Loucy (cell line): Measurements from ENCODE around the gene VPS18.

ENCODE experiments used
- H2AFZ ChIP-seq: fragments of 200-600 bp; sonication (generic); 2 replicates; pipeline ENCODE4 v1.6.0; 2016; ENCODE audit warnings: antibody characterized with exemption, mild to moderate bottlenecking, low read length, moderate library complexity
- H3F3A ChIP-seq: fragments of 200-600 bp; 2 replicates; pipeline ENCODE4 v1.6.0; 2016; ENCODE audit warnings: antibody characterized with exemption, low read depth, mild to moderate bottlenecking
- H3K27me3 ChIP-seq: fragments of 200-600 bp; sonication (generic); 2 replicates; pipeline ENCODE4 v1.6.1; 2014; ENCODE audit warnings: low read length, mild to moderate bottlenecking; ENCODE audit not compliant: insufficient read depth, poor library complexity, severe bottlenecking
- H3K36me3 ChIP-seq: fragments of 200-600 bp; sonication (generic); 2 replicates; pipeline ENCODE4 v1.6.1; 2016; ENCODE audit warnings: low read length; ENCODE audit not compliant: insufficient read depth
- H3K4me1 ChIP-seq: fragments of 200-600 bp; sonication (generic); 2 replicates; pipeline ENCODE4 v1.5.1; 2014; ENCODE audit warnings: low read length, mild to moderate bottlenecking; ENCODE audit not compliant: insufficient read depth, poor library complexity, severe bottlenecking
- H3K4me2 ChIP-seq: fragments of 200-600 bp; sonication (generic); 2 replicates; pipeline ENCODE4 v1.6.0; 2014; ENCODE audit warnings: antibody characterized with exemption, low read length, low read depth, mild to moderate bottlenecking; ENCODE audit not compliant: poor library complexity, severe bottlenecking
- H3K4me3 ChIP-seq: fragments of 200-600 bp; sonication (generic); 2 replicates; pipeline ENCODE4 v1.5.1; 2014; ENCODE audit warnings: low read length, mild to moderate bottlenecking, mixed read lengths; ENCODE audit not compliant: poor library complexity, severe bottlenecking
- H3K79me2 ChIP-seq: fragments of 200-600 bp; sonication (generic); 2 replicates; pipeline ENCODE4 v1.6.1; 2014; ENCODE audit warnings: low read length; ENCODE audit not compliant: insufficient read depth
- H3K9ac ChIP-seq: fragments of 200-600 bp; sonication (generic); 2 replicates; pipeline ENCODE4 v1.6.0; 2014; ENCODE audit warnings: mild to moderate bottlenecking, low read depth, low read length, moderate library complexity; ENCODE audit not compliant: poor library complexity, severe bottlenecking
- H3K9me2 ChIP-seq: fragments of 200-600 bp; sonication (generic); replicated peaks from 2 replicates; pipeline ENCODE4 v1.6.1; 2016; ENCODE audit warnings: low read depth, low read length, mixed read lengths
- H3K9me3 ChIP-seq: fragments of 200-600 bp; sonication (generic); 2 replicates; pipeline ENCODE4 v1.6.1; 2014; ENCODE audit warnings: mild to moderate bottlenecking, antibody characterized with exemption, low read length, low read depth; ENCODE audit not compliant: insufficient read depth
- H4K20me1 ChIP-seq: fragments of 200-600 bp; sonication (generic); 2 replicates; pipeline ENCODE4 v1.6.0; 2014; ENCODE audit warnings: antibody characterized with exemption, low read length, mild to moderate bottlenecking; ENCODE audit not compliant: insufficient read depth, poor library complexity, severe bottlenecking
- EZH2phosphoT487 ChIP-seq: fragments of 200-600 bp; IDR thresholded peaks from 2 replicates; pipeline ENCODE4 v1.6.1; 2018; ENCODE audit warnings: antibody characterized with exemption, mild to moderate bottlenecking, moderate library complexity, borderline replicate concordance
- TF ChIP-seq, protein P1 (sequence below): fragments of 200-600 bp; sonication (generic); conservative IDR thresholded peaks from 2 replicates; pipeline ENCODE4 v1.5.1; 2014; ENCODE audit warnings: mild to moderate bottlenecking, antibody characterized with exemption, low read length

The VPS18 gene, protein sequence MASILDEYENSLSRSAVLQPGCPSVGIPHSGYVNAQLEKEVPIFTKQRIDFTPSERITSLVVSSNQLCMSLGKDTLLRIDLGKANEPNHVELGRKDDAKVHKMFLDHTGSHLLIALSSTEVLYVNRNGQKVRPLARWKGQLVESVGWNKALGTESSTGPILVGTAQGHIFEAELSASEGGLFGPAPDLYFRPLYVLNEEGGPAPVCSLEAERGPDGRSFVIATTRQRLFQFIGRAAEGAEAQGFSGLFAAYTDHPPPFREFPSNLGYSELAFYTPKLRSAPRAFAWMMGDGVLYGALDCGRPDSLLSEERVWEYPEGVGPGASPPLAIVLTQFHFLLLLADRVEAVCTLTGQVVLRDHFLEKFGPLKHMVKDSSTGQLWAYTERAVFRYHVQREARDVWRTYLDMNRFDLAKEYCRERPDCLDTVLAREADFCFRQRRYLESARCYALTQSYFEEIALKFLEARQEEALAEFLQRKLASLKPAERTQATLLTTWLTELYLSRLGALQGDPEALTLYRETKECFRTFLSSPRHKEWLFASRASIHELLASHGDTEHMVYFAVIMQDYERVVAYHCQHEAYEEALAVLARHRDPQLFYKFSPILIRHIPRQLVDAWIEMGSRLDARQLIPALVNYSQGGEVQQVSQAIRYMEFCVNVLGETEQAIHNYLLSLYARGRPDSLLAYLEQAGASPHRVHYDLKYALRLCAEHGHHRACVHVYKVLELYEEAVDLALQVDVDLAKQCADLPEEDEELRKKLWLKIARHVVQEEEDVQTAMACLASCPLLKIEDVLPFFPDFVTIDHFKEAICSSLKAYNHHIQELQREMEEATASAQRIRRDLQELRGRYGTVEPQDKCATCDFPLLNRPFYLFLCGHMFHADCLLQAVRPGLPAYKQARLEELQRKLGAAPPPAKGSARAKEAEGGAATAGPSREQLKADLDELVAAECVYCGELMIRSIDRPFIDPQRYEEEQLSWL

DNA sequence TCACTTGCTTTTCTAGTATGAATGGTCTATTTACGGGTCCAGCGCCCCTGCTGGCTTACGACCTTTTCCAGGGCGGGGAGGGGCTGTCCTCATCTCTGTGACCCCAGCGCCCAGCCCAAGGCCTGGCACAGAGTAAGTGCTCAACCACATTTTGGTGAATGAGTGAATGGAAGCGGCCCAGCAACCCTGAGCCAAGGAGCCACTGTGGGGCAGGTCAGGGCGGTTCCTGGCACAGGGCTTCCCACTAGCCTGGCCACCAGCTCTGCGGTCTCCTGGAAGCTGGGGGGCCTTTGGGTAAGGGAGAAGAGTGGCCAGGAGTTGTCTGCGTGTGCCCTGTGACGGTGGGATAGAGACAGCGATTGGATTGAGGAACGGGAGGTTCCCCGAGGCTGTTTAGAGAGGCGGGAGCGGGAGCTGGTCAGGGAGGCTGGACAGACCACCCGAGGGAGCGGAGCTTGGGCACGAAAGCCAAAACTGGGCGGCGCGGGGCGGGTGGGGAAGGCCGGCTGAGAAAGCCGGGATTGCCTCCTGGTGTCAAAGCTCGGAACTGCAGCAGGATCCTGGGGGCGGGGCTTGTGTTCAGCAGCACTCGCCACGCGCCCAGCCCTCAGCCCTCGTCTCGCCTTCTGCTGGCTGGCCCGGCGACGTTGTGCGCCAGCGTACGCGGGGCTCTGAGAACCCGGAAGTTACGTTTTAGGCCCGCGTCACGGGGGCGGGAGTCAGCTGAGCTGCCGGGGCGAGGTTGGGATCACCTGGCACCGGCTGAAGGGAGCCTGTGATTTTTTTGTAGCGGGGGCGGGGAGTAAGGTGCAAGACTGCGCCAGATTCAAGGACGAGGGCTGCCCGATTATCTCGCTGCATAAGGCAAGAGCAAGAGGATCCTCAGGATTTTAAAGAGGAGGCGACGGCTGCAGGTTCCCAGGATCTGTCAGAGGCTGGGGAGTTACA lies at the start of gene VPS18:
VPS18 (plus strand) TSS at position 718 of the 948 bp plus-strand sequence. CDS start 319 bp downstream, outside the sequence.
- H2AFZ ChIP-seq, result peak within 1 kb of the TSS; percentile 93
- no peaks in the 10 kb centered on the region for H3F3A ChIP-seq
- H3K4me2 ChIP-seq, result peak within 1 kb of the TSS; percentile 95
- H3K27me3 ChIP-seq, result no peaks in the 10 kb centered on the region
- peaks cover 3% of the 10 kb centered on the region; the same call in 1 of the 2 replicates for H3K36me3 ChIP-seq
- H3K9me3 ChIP-seq, result no peaks in the 10 kb centered on the region
- H3K9me2 ChIP-seq, result no peaks in the 10 kb centered on the region
- H3K79me2 ChIP-seq, result peaks cover 42% of the 10 kb centered on the region
- peak within 1 kb of the TSS; percentile 95 for H3K4me3 ChIP-seq
- H3K9ac ChIP-seq, result peak within 1 kb of the TSS; percentile 88
- TF ChIP-seq, protein P1, sequence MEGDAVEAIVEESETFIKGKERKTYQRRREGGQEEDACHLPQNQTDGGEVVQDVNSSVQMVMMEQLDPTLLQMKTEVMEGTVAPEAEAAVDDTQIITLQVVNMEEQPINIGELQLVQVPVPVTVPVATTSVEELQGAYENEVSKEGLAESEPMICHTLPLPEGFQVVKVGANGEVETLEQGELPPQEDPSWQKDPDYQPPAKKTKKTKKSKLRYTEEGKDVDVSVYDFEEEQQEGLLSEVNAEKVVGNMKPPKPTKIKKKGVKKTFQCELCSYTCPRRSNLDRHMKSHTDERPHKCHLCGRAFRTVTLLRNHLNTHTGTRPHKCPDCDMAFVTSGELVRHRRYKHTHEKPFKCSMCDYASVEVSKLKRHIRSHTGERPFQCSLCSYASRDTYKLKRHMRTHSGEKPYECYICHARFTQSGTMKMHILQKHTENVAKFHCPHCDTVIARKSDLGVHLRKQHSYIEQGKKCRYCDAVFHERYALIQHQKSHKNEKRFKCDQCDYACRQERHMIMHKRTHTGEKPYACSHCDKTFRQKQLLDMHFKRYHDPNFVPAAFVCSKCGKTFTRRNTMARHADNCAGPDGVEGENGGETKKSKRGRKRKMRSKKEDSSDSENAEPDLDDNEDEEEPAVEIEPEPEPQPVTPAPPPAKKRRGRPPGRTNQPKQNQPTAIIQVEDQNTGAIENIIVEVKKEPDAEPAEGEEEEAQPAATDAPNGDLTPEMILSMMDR, result peak; percentile 70
- no peak for TF ChIP-seq EZH2phosphoT487
- H4K20me1 ChIP-seq, result peaks cover 9% of the 10 kb centered on the region
- peaks cover 11% of the 10 kb centered on the region for H3K4me1 ChIP-seq

GRCh38 chr15:40844696-40845030 lies 49.6 kb upstream of the VPS18 start:
- Histone ChIP-seq H3K4me2 (no peak overlapping the region), H3K4me3 (no peak overlapping the region), H3K27me3 (no peaks in the 10 kb centered on the region), H3K9me3 (no peaks in the 10 kb centered on the region), H3K9ac (no peak overlapping the region), H2AFZ (no peak overlapping the region), H4K20me1 (no peaks in the 10 kb centered on the region), H3K79me2 (no peaks in the 10 kb centered on the region), H3K36me3 (no peaks in the 10 kb centered on the region), H3K4me1 (peaks cover 18% of the 10 kb centered on the region), H3F3A (no peaks in the 10 kb centered on the region), H3K9me2 (no peaks in the 10 kb centered on the region)
- TF ChIP-seq, protein P1, result no peak
- TF ChIP-seq EZH2phosphoT487, result no peak

- Histone ChIP-seq H3F3A (no peaks in the 10 kb centered on the region), H3K4me2 (no peak overlapping the region), H3K9ac (no peak overlapping the region), H2AFZ (no peak overlapping the region), H3K36me3 (no peaks in the 10 kb centered on the region), H3K4me1 (peaks cover 18% of the 10 kb centered on the region), H4K20me1 (no peaks in the 10 kb centered on the region), H3K9me2 (no peaks in the 10 kb centered on the region), H3K4me3 (no peak overlapping the region), H3K27me3 (no peaks in the 10 kb centered on the region), H3K9me3 (no peaks in the 10 kb centered on the region), H3K79me2 (no peaks in the 10 kb centered on the region)
- no peak for TF ChIP-seq EZH2phosphoT487
- TF ChIP-seq, protein P1, result no peak
Observed at GRCh38 chr15:40845036-40845435, 49.2 kb upstream of the VPS18 start.
